IMR-90 (cell line): Measurements from ENCODE around the gene RAB11B. TPM values are rescaled to one million over a fixed set of nuclear protein-coding genes. Genes with fewer than 3 reads are reported as not detected.

Experiments
- ATAC-seq: fragments of 200-7000 bp; cut with Tn5 transposase; 2 replicates; pipeline ENCODE4 v1.9.1; 2020; ENCODE audit warnings: low read depth, mild to moderate bottlenecking, moderate library complexity
- BruUV-seq: library from RNA; stranded (reverse); fragments of 400-500 nt; replicated peaks from 2 replicates; lab custom pipeline; 2021; lab: Mats Ljungman, UMichigan
- CTCF ChIA-PET: fragments of 300-600 bp; formaldehyde crosslinking; extraction: SDS; loops from one replicate; lab custom pipeline; 2021; ENCODE audit warnings: antibody characterized with exemption; lab: Yijun Ruan, JAX
- POLR2A ChIA-PET: fragments of 300-600 bp; sonication (Branson Sonifier 250); formaldehyde crosslinking; loops from one replicate; lab custom pipeline; 2022; ENCODE audit warnings: antibody characterized with exemption; ENCODE audit not compliant: unreplicated experiment; lab: Charles Lee
- DNase-seq: peaks from one replicate; pipeline ENCODE4 v3.0.0; 2013
- H2AFZ ChIP-seq: replicated peaks from 2 replicates; pipeline ENCODE3; 2013; ENCODE audit warnings: low read length, mild to moderate bottlenecking; ENCODE audit not compliant: poor library complexity
- H2AK5ac ChIP-seq: 2 replicates; pipeline ENCODE4 v1.6.1; 2013; ENCODE audit warnings: low read depth, low read length, inconsistent platforms
- H2AK9ac ChIP-seq: replicated peaks from 2 replicates; pipeline ENCODE3; 2013; ENCODE audit warnings: mild to moderate bottlenecking, low read depth, low read length, moderate library complexity; ENCODE audit not compliant: poor library complexity
- H2BK120ac ChIP-seq: 2 replicates; pipeline ENCODE4 v1.6.1; 2013; ENCODE audit warnings: low read depth, low read length, inconsistent platforms
- H2BK15ac ChIP-seq: 3 replicates; pipeline ENCODE4 v1.6.1; 2013; ENCODE audit warnings: low read depth, low read length, inconsistent platforms
- H2BK20ac ChIP-seq: 2 replicates; pipeline ENCODE4 v1.6.1; 2013; ENCODE audit warnings: low read depth, mild to moderate bottlenecking, inconsistent platforms, low read length, moderate library complexity
- H2BK5ac ChIP-seq: 2 replicates; pipeline ENCODE4 v1.6.1; 2013; ENCODE audit warnings: mild to moderate bottlenecking, low read depth, low read length, inconsistent platforms; ENCODE audit not compliant: poor library complexity, severe bottlenecking
- H3K14ac ChIP-seq: replicated peaks from 2 replicates; pipeline ENCODE4 v1.6.1; 2013; ENCODE audit warnings: low read depth, low read length, inconsistent platforms
- H3K18ac ChIP-seq: 2 replicates; pipeline ENCODE4 v1.6.1; 2013; ENCODE audit warnings: low read depth, low read length, control low read depth
- H3K23ac ChIP-seq: 2 replicates; pipeline ENCODE4 v1.6.1; 2013; ENCODE audit warnings: low read depth, low read length, inconsistent platforms
- H3K27ac ChIP-seq: 2 replicates; pipeline ENCODE4 v1.5.1; 2013; ENCODE audit warnings: mild to moderate bottlenecking, control low read depth, low read length; ENCODE audit not compliant: insufficient read depth
- H3K27me3 ChIP-seq: 2 replicates; pipeline ENCODE4 v1.6.1; 2013; ENCODE audit warnings: low read length; ENCODE audit not compliant: control insufficient read depth, insufficient read depth
- H3K36me3 ChIP-seq: 2 replicates; pipeline ENCODE4 v1.6.1; 2013; ENCODE audit warnings: low read length, mixed read lengths; ENCODE audit not compliant: control insufficient read depth, insufficient read depth
- H3K4ac ChIP-seq: 2 replicates; pipeline ENCODE4 v1.6.1; 2013; ENCODE audit warnings: low read depth, low read length, inconsistent platforms
- H3K4me1 ChIP-seq: 2 replicates; pipeline ENCODE4 v1.6.1; 2013; ENCODE audit warnings: low read length, mixed read lengths; ENCODE audit not compliant: control insufficient read depth, insufficient read depth
- H3K4me2 ChIP-seq: 2 replicates; pipeline ENCODE4 v1.6.1; 2013; ENCODE audit warnings: low read depth, mild to moderate bottlenecking, control low read depth, low read length, moderate library complexity
- H3K4me3 ChIP-seq: 2 replicates; pipeline ENCODE4 v1.5.1; 2013; ENCODE audit warnings: low read depth, mild to moderate bottlenecking, control low read depth, low read length, moderate library complexity; ENCODE audit not compliant: insufficient read depth
- H3K56ac ChIP-seq: 2 replicates; pipeline ENCODE4 v1.6.1; 2013; ENCODE audit warnings: low read length, inconsistent platforms; ENCODE audit not compliant: insufficient read depth; ENCODE audit errors: extremely low read depth
- H3K79me1 ChIP-seq, 2 experiments: 2 replicates each; pipeline ENCODE4 v1.6.1; 2013; ENCODE audit warnings: low read length in 2 of 2, inconsistent platforms in 1 of 2, low read depth in 1 of 2
- H3K9ac ChIP-seq: 2 replicates; pipeline ENCODE4 v1.6.1; 2013; ENCODE audit warnings: low read depth, low read length, control low read depth
- H3K9me1 ChIP-seq: 2 replicates; pipeline ENCODE4 v1.6.1; 2013; ENCODE audit warnings: low read length, inconsistent platforms; ENCODE audit not compliant: insufficient read depth
- H3K9me3 ChIP-seq: 2 replicates; pipeline ENCODE4 v1.6.1; 2013; ENCODE audit warnings: low read length; ENCODE audit not compliant: control insufficient read depth, insufficient read depth
- H4K20me1 ChIP-seq: 2 replicates; pipeline ENCODE4 v1.6.1; 2013; ENCODE audit warnings: low read length, inconsistent platforms; ENCODE audit not compliant: insufficient read depth
- H4K5ac ChIP-seq: 2 replicates; pipeline ENCODE4 v1.6.1; 2013; ENCODE audit warnings: mild to moderate bottlenecking, low read depth, low read length, control low read depth
- H4K8ac ChIP-seq, 2 experiments: 2 replicates each; pipeline ENCODE4 v1.6.1; 2013; ENCODE audit warnings: low read depth in 2 of 2, low read length in 2 of 2, control low read depth in 1 of 2, inconsistent platforms in 1 of 2
- H4K91ac ChIP-seq: 2 replicates; pipeline ENCODE4 v1.6.1; 2013; ENCODE audit warnings: low read depth, low read length, inconsistent platforms; ENCODE audit not compliant: insufficient read depth
- BHLHE40 ChIP-seq: fragments of 150-350 bp; IDR thresholded peaks from 2 replicates; pipeline ENCODE4 v1.6.1; 2016; ENCODE audit warnings: mild to moderate bottlenecking, low read depth, low read length
- CEBPB ChIP-seq: IDR thresholded peaks from 2 replicates; pipeline ENCODE4 v1.6.1; 2012; ENCODE audit warnings: low read depth, low read length, improper control_type of control experiment
- CHD1 ChIP-seq: IDR thresholded peaks from 2 replicates; pipeline ENCODE4 v1.6.1; 2012; ENCODE audit warnings: low read depth, low read length, improper control_type of control experiment
- FOS ChIP-seq: fragments of 150-350 bp; IDR thresholded peaks from 2 replicates; pipeline ENCODE4 v1.6.1; 2016; ENCODE audit warnings: low read depth, low read length
- MAFK ChIP-seq: IDR thresholded peaks from 2 replicates; pipeline ENCODE4 v1.6.1; 2012; ENCODE audit warnings: low read depth, low read length, improper control_type of control experiment
- MAZ ChIP-seq: IDR thresholded peaks from 2 replicates; pipeline ENCODE4 v1.6.1; 2012; ENCODE audit warnings: low read depth, mild to moderate bottlenecking, low read length, improper control_type of control experiment, moderate library complexity, borderline replicate concordance
- MXI1 ChIP-seq: IDR thresholded peaks from 2 replicates; pipeline ENCODE4 v1.6.1; 2012; ENCODE audit warnings: low read depth, mild to moderate bottlenecking, low read length, moderate library complexity, borderline replicate concordance
- NFE2L2 ChIP-seq: fragments of 150-350 bp; IDR thresholded peaks from 2 replicates; pipeline ENCODE4 v1.6.1; 2016; ENCODE audit warnings: low read depth, mild to moderate bottlenecking, low read length
- POLR2A ChIP-seq: IDR thresholded peaks from 2 replicates; pipeline ENCODE4 v1.6.1; 2012; ENCODE audit warnings: mild to moderate bottlenecking, low read depth, low read length
- RAD21 ChIP-seq: IDR thresholded peaks from 2 replicates; pipeline ENCODE4 v1.6.1; 2012; ENCODE audit warnings: low read length, improper control_type of control experiment
- RCOR1 ChIP-seq: IDR thresholded peaks from 2 replicates; pipeline ENCODE4 v1.6.1; 2012; ENCODE audit warnings: mild to moderate bottlenecking, low read length, improper control_type of control experiment; ENCODE audit not compliant: insufficient replicate concordance
- RFX5 ChIP-seq: IDR thresholded peaks from 2 replicates; pipeline ENCODE4 v1.8.0; 2012; ENCODE audit warnings: low read depth, mild to moderate bottlenecking, low read length, moderate library complexity
- SMC3 ChIP-seq: fragments of 150-350 bp; IDR thresholded peaks from 2 replicates; pipeline ENCODE4 v1.6.1; 2016; ENCODE audit warnings: low read depth, mild to moderate bottlenecking, antibody characterized with exemption, low read length, moderate library complexity
- WGBS, 2 experiments: methylation state at CpG; one replicate each; pipeline versions ENCODE4 v1.1.5 to v1.1.7; 2013; ENCODE audit warnings: missing lambda C conversion rate in 2 of 2; ENCODE audit not compliant: insufficient read length in 1 of 2; ENCODE audit errors: extremely low coverage in 2 of 2; 5-methylcytosine and 5-hydroxymethylcytosine counted together
- dilution Hi-C: fragments of 300-500 bp; cut with HindIII; formaldehyde crosslinking; loops from one replicate; pipeline ENCODE4 v1.14.3; 2018; ENCODE audit warnings: low sequenced_read_pairs; ENCODE audit not compliant: unreplicated experiment
- in situ Hi-C: fragments of 300-500 bp; cut with MboI; formaldehyde crosslinking; loops from 3 replicates; pipeline ENCODE4 v1.14.3; 2019; ENCODE audit warnings: low sequenced_read_pairs, inconsistent platforms, mixed read lengths
- intact Hi-C: fragments of 100-400 bp; cut with micrococcal nuclease; formaldehyde crosslinking; loops from 2 replicates; pipeline ENCODE4 v1.10.0; 2022
- polyA plus RNA-seq, 3 experiments: library from polyadenylated mRNA; depleted of rRNA; stranded (reverse); fragments of >200 nt; gene quantifications; 2 replicates each; pipeline ENCODE4 v1.2.3, GENCODE V29; 2012; ENCODE audit warnings: low replicate concordance in 1 of 3
- total RNA-seq: library from RNA; depleted of rRNA; stranded (reverse); fragments of >200 nt; gene quantifications from 2 replicates; pipeline ENCODE4 v1.2.3, GENCODE V29; 2012
- TF ChIP-seq, protein P1 (sequence below): fragments of 150-350 bp; IDR thresholded peaks from 2 replicates; pipeline ENCODE4 v1.6.1; 2016; ENCODE audit warnings: low read depth, mild to moderate bottlenecking, low read length, moderate library complexity, borderline replicate concordance
- TF ChIP-seq, protein P2 (sequence below): fragments of 150-350 bp; IDR thresholded peaks from 2 replicates; pipeline ENCODE4 v1.6.1; 2017; ENCODE audit warnings: mild to moderate bottlenecking, antibody characterized with exemption, low read length, low read depth
- TF ChIP-seq, protein P3 (sequence below): conservative IDR thresholded peaks from 2 replicates; pipeline ENCODE4 v1.5.1; 2012; ENCODE audit warnings: mild to moderate bottlenecking, low read depth, low read length, improper control_type of control experiment

RAB11B gene
- total and polyA plus RNA-seq, 2 of the 4 experiments (the other 2 are of a cell fraction), result 8.2 to 117 TPM

DNA sequence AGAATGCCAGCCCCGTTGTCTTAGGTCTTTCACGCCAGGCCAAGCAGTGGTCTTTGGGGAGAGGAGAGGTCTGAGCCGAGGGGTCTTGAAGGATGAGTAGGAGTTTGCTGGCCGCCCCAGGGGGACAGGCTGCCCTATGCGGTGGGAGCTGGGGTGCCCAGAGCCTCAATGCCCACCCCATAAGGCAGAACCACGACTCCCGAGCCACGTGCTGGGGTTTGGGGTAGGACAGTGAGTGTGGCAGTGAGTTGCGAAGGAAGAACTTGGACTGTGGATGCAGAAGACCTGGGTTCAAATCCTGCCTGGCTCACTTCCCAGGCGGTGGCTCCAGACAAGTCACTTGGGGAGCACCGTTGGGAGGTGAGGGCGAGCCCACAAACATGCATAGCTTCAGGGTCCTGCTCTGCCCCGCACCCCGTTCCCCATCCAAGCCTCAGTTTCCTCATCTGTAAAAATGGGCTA is 5.5 kb downstream of the RAB11B start:
- H3K9me1 ChIP-seq, result peaks cover 33% of the 10 kb centered on the region
- peak overlapping the region; percentile 22; the same call in 1 of the 2 replicates for H4K91ac ChIP-seq
- DNase-seq, result no peak
- no peak overlapping the region for H3K14ac ChIP-seq
- no peak overlapping the region for H4K8ac ChIP-seq
- no peak overlapping the region for H2BK5ac ChIP-seq
- no peak overlapping the region for H3K4me2 ChIP-seq
- H3K56ac ChIP-seq, result no peak overlapping the region
- H3K18ac ChIP-seq, result no peak overlapping the region
- TF ChIP-seq SMC3 (no peak), POLR2A (no peak), CHD1 (no peak), NFE2L2 (no peak), RAD21 (no peak), MAZ (no peak), MAFK (no peak), FOS (no peak), RCOR1 (no peak), BHLHE40 (no peak), CEBPB (no peak), RFX5 (no peak), MXI1 (no peak)
- TF ChIP-seq, protein P1, sequence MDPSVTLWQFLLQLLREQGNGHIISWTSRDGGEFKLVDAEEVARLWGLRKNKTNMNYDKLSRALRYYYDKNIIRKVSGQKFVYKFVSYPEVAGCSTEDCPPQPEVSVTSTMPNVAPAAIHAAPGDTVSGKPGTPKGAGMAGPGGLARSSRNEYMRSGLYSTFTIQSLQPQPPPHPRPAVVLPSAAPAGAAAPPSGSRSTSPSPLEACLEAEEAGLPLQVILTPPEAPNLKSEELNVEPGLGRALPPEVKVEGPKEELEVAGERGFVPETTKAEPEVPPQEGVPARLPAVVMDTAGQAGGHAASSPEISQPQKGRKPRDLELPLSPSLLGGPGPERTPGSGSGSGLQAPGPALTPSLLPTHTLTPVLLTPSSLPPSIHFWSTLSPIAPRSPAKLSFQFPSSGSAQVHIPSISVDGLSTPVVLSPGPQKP, result no peak
- TF ChIP-seq, protein P2, sequence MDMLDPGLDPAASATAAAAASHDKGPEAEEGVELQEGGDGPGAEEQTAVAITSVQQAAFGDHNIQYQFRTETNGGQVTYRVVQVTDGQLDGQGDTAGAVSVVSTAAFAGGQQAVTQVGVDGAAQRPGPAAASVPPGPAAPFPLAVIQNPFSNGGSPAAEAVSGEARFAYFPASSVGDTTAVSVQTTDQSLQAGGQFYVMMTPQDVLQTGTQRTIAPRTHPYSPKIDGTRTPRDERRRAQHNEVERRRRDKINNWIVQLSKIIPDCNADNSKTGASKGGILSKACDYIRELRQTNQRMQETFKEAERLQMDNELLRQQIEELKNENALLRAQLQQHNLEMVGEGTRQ, result no peak
- TF ChIP-seq, protein P3, sequence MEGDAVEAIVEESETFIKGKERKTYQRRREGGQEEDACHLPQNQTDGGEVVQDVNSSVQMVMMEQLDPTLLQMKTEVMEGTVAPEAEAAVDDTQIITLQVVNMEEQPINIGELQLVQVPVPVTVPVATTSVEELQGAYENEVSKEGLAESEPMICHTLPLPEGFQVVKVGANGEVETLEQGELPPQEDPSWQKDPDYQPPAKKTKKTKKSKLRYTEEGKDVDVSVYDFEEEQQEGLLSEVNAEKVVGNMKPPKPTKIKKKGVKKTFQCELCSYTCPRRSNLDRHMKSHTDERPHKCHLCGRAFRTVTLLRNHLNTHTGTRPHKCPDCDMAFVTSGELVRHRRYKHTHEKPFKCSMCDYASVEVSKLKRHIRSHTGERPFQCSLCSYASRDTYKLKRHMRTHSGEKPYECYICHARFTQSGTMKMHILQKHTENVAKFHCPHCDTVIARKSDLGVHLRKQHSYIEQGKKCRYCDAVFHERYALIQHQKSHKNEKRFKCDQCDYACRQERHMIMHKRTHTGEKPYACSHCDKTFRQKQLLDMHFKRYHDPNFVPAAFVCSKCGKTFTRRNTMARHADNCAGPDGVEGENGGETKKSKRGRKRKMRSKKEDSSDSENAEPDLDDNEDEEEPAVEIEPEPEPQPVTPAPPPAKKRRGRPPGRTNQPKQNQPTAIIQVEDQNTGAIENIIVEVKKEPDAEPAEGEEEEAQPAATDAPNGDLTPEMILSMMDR, result no peak
- no peak overlapping the region for H2BK20ac ChIP-seq
- no peak overlapping the region for H3K9ac ChIP-seq
- no peak overlapping the region for H3K4me3 ChIP-seq
- dilution Hi-C loops (no loop called here), intact Hi-C loops (loop anchor here (1.0 kb wide), 1 partner anchor 41 kb away; no protein-coding TSS in a partner anchor), in situ Hi-C loops (loop anchor here (5.0 kb wide), 1 partner anchor 38 kb away; no protein-coding TSS in a partner anchor)
- peaks cover 18% of the 10 kb centered on the region for H3K4me1 ChIP-seq
- no peak overlapping the region for H2BK15ac ChIP-seq
- H3K4ac ChIP-seq, result no peak overlapping the region
- H2AK9ac ChIP-seq, result no peak overlapping the region
- no peak overlapping the region for H3K27ac ChIP-seq
- no peaks in the 10 kb centered on the region for H3K27me3 ChIP-seq
- H3K36me3 ChIP-seq, result peaks cover 10% of the 10 kb centered on the region; the same call in 1 of the 2 replicates
- CTCF ChIA-PET, result interaction anchor here (0.6 kb wide), 1 partner anchor 275 kb away, joined by 4 read pairs; no protein-coding TSS in a partner anchor
- BruUV-seq, result no TSS peak
- H2AFZ ChIP-seq, result peak overlapping the region; percentile 58
- POLR2A ChIA-PET, result no interaction called here
- H4K5ac ChIP-seq, result no peak overlapping the region
- peaks cover 49 to 88% of the 10 kb centered on the region in 2 experiments for H3K79me1 ChIP-seq
- H2AK5ac ChIP-seq, result peak overlapping the region; percentile 70; the same call in 1 of the 2 replicates
- H2BK120ac ChIP-seq, result no peak overlapping the region
- no peak for ATAC-seq
- H3K23ac ChIP-seq, result no peak overlapping the region
- 98% methylated on average over 6 of the region's 14 CpGs; no CpG with 5 or more reads in 1 of the 2 experiments for WGBS, 2 experiments
- peaks cover 89% of the 10 kb centered on the region for H4K20me1 ChIP-seq
- no peaks in the 10 kb centered on the region for H3K9me3 ChIP-seq
